ENCODE measurements around the gene HSPA1L. TPM values are rescaled to one million over a fixed set of nuclear protein-coding genes. Genes with fewer than 3 reads are reported as not detected.

HSPA1L gene
- total and polyA plus RNA-seq, 2 donors (not counting 1 experiment from before 2014, with no cell fraction given) = 0.74 to 3.1 TPM

GRCh38 chr6:31836474-31837368 lies 21.6 kb upstream of the HSPA1L start:
- Histone ChIP-seq H3K9me3 (ENCODE audit: control insufficient read depth, insufficient read depth, low read depth, low read length) (no peaks in the 10 kb centered on the region), H3K9ac (ENCODE audit: insufficient read depth, low read length) (peak overlapping the region; percentile 51), H4K20me1 (ENCODE audit: control insufficient read depth, extremely low read depth, insufficient read depth, low read length) (peaks cover 6% of the 10 kb centered on the region), H2AFZ (ENCODE audit: low read length) (no peak overlapping the region), H3K27me3 (ENCODE audit: control insufficient read depth, insufficient read depth, low read length) (no peaks in the 10 kb centered on the region), H3K4me3 (replicated peaks in 1 of 4; ENCODE audit: control extremely low read depth in 1 of 4, insufficient read depth in 1 of 4, low read depth in 3 of 4, low read length in 4 of 4) (peak overlapping the region; percentile 70 to 97 (median 74)), H3K4me1 (ENCODE audit: control insufficient read depth, extremely low read depth, insufficient read depth, low read length) (peaks cover 15% of the 10 kb centered on the region), H3K27ac (ENCODE audit: insufficient read depth, low read length) (peak overlapping the region; percentile 93), H3K79me2 (ENCODE audit: control insufficient read depth, insufficient read depth, low read length) (peaks cover 42% of the 10 kb centered on the region), H3K4me2 (ENCODE audit: extremely low read depth, insufficient read depth, low read length) (peak overlapping the region; percentile 81), H3K36me3 (ENCODE audit: control insufficient read depth, insufficient read depth, low read length) (peaks cover 18% of the 10 kb centered on the region)
- TF ChIP-seq CTCF (conservative IDR thresholded peaks at IDR 0.05 in 1 of 2, IDR thresholded peaks at IDR 0.05 in 1 of 2; ENCODE audit: low read depth in 1 of 2, low read length in 2 of 2) (peak in 1 of 2 donors; percentile 25), EZH2 (IDR thresholded peaks at IDR 0.05; ENCODE audit: low read length, missing control alignments) (no peak)
- peak in 1 of 2 donors; percentile 65 for DNase-seq (ENCODE audit: low read depth in 2 of 2)

GRCh38 chr6:31836047-31836473 lies 21.0 kb upstream of the HSPA1L start:
- H3K9ac ChIP-seq (ENCODE audit: insufficient read depth, low read length) = peak overlapping the region; percentile 51
- H3K27me3 ChIP-seq (ENCODE audit: control insufficient read depth, insufficient read depth, low read length) = no peaks in the 10 kb centered on the region
- H3K4me3 ChIP-seq (replicated peaks in 1 of 4; ENCODE audit: control extremely low read depth in 1 of 4, insufficient read depth in 1 of 4, low read depth in 3 of 4, low read length in 4 of 4) = peak overlapping the region; percentile 70 to 97 (median 74)
- H2AFZ ChIP-seq (ENCODE audit: low read length) = no peak overlapping the region
- DNase-seq (ENCODE audit: low read depth in 2 of 2) = no peak
- peak overlapping the region; percentile 81 for H3K4me2 ChIP-seq (ENCODE audit: extremely low read depth, insufficient read depth, low read length)
- TF ChIP-seq EZH2 (IDR thresholded peaks at IDR 0.05; ENCODE audit: low read length, missing control alignments) = no peak
- TF ChIP-seq CTCF (conservative IDR thresholded peaks at IDR 0.05 in 1 of 2, IDR thresholded peaks at IDR 0.05 in 1 of 2; ENCODE audit: low read depth in 1 of 2, low read length in 2 of 2) = no peak
- H3K79me2 ChIP-seq (ENCODE audit: control insufficient read depth, insufficient read depth, low read length) = peaks cover 49% of the 10 kb centered on the region
- H4K20me1 ChIP-seq (ENCODE audit: control insufficient read depth, extremely low read depth, insufficient read depth, low read length) = peaks cover 6% of the 10 kb centered on the region
- H3K27ac ChIP-seq (ENCODE audit: insufficient read depth, low read length) = peak overlapping the region; percentile 93
- peaks cover 18% of the 10 kb centered on the region for H3K36me3 ChIP-seq (ENCODE audit: control insufficient read depth, insufficient read depth, low read length)
- no peaks in the 10 kb centered on the region for H3K9me3 ChIP-seq (ENCODE audit: control insufficient read depth, insufficient read depth, low read depth, low read length)
- H3K4me1 ChIP-seq (ENCODE audit: control insufficient read depth, extremely low read depth, insufficient read depth, low read length) = peaks cover 15% of the 10 kb centered on the region

GRCh38 chr6:31834367-31835250 lies 19.5 kb upstream of the HSPA1L start:
- peak; percentile 79 to 89 for DNase-seq (ENCODE audit: low read depth in 2 of 2)

More at GRCh38 chr6:31834367-31835250, 19.5 kb upstream of the HSPA1L start:
- Histone ChIP-seq H3K27ac (ENCODE audit: insufficient read depth, low read length) (peak overlapping the region; percentile 93), H3K27me3 (ENCODE audit: control insufficient read depth, insufficient read depth, low read length) (no peaks in the 10 kb centered on the region), H4K20me1 (ENCODE audit: control insufficient read depth, extremely low read depth, insufficient read depth, low read length) (peaks cover 6% of the 10 kb centered on the region), H3K4me2 (ENCODE audit: extremely low read depth, insufficient read depth, low read length) (peak overlapping the region; percentile 81), H2AFZ (ENCODE audit: low read length) (peak overlapping the region; percentile 52), H3K9me3 (ENCODE audit: control insufficient read depth, insufficient read depth, low read depth, low read length) (no peaks in the 10 kb centered on the region), H3K9ac (ENCODE audit: insufficient read depth, low read length) (peak overlapping the region; percentile 80), H3K79me2 (ENCODE audit: control insufficient read depth, insufficient read depth, low read length) (peaks cover 63% of the 10 kb centered on the region), H3K36me3 (ENCODE audit: control insufficient read depth, insufficient read depth, low read length) (peaks cover 17% of the 10 kb centered on the region), H3K4me1 (ENCODE audit: control insufficient read depth, extremely low read depth, insufficient read depth, low read length) (peaks cover 15% of the 10 kb centered on the region), H3K4me3 (replicated peaks in 1 of 4; ENCODE audit: control extremely low read depth in 1 of 4, insufficient read depth in 1 of 4, low read depth in 3 of 4, low read length in 4 of 4) (peak overlapping the region; percentile 70 to 97 (median 74))
- TF ChIP-seq CTCF (conservative IDR thresholded peaks at IDR 0.05 in 1 of 2, IDR thresholded peaks at IDR 0.05 in 1 of 2; ENCODE audit: low read depth in 1 of 2, low read length in 2 of 2) (no peak), EZH2 (IDR thresholded peaks at IDR 0.05; ENCODE audit: low read length, missing control alignments) (no peak)
